ENCODE measurements around the gene AKR7A2. TPM values are rescaled to one million over a fixed set of nuclear protein-coding genes. Genes with fewer than 3 reads are reported as not detected.
"Not testable (repeated sequence)": the region's sequence is repeated elsewhere in the genome, so short reads cannot be mapped to it uniquely, and the experiment has no call there.

Gene AKR7A2
- total and polyA plus RNA-seq, 10 donors, result 14.6 to 68.4 (median 33.4) TPM

DNA sequence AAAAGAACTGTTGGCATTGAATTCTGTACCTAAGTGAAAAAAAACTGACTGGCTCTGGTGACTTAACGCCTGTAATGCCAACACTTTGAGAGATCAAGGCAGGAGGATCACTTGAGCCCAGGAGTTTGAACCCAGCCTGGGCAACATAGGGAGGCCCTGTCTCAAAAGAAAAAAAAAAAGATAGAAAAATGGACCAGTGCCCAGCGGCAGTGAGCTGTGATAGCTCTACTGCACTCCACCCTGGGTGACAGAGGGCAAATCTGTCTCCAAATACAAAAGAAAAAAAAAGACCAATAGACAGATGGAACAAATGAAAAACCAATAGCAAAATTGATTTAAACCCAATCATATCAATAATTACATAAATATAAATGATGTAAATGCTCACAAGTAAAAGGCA lies 22.7 kb downstream of the AKR7A2 start:
- H3K27ac ChIP-seq, result no peak overlapping the region
- no peak for DNase-seq
- H3K9me3 ChIP-seq, result peaks cover 0 to 23% (median 15%) of the 10 kb centered on the region in 8 donors
- TF ChIP-seq POLR2A (IDR thresholded peaks at IDR 0.05) (no peak), POLR2AphosphoS5 (IDR thresholded peaks at IDR 0.05) (no peak)
- TF ChIP-seq, protein P1, sequence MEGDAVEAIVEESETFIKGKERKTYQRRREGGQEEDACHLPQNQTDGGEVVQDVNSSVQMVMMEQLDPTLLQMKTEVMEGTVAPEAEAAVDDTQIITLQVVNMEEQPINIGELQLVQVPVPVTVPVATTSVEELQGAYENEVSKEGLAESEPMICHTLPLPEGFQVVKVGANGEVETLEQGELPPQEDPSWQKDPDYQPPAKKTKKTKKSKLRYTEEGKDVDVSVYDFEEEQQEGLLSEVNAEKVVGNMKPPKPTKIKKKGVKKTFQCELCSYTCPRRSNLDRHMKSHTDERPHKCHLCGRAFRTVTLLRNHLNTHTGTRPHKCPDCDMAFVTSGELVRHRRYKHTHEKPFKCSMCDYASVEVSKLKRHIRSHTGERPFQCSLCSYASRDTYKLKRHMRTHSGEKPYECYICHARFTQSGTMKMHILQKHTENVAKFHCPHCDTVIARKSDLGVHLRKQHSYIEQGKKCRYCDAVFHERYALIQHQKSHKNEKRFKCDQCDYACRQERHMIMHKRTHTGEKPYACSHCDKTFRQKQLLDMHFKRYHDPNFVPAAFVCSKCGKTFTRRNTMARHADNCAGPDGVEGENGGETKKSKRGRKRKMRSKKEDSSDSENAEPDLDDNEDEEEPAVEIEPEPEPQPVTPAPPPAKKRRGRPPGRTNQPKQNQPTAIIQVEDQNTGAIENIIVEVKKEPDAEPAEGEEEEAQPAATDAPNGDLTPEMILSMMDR (IDR thresholded peaks at IDR 0.05 in 8 of 11, conservative IDR thresholded peaks at IDR 0.05 in 3 of 11), result no peak
- H3K27me3 ChIP-seq (replicated peaks in 1 of 7), result peaks cover 0 to 16% (median 0%) of the 10 kb centered on the region in 7 donors
- H3K36me3 ChIP-seq, result peaks cover 0 to 11% (median 0%) of the 10 kb centered on the region in 6 donors
- peak overlapping the region in 6 of 8 donors; percentile 31 to 64 (median 40) for H3K4me3 ChIP-seq
- intact Hi-C loops (cut with DNase I; ENCODE audit: low total_unique reads), result no loop called here
- H3K4me1 ChIP-seq, result peaks cover 0 to 15% (median 4%) of the 10 kb centered on the region in 6 donors
- WGBS, 5 donors, result 54 to 76% (median 60%) methylated on average over 2 of the region's 2 CpGs

DNA sequence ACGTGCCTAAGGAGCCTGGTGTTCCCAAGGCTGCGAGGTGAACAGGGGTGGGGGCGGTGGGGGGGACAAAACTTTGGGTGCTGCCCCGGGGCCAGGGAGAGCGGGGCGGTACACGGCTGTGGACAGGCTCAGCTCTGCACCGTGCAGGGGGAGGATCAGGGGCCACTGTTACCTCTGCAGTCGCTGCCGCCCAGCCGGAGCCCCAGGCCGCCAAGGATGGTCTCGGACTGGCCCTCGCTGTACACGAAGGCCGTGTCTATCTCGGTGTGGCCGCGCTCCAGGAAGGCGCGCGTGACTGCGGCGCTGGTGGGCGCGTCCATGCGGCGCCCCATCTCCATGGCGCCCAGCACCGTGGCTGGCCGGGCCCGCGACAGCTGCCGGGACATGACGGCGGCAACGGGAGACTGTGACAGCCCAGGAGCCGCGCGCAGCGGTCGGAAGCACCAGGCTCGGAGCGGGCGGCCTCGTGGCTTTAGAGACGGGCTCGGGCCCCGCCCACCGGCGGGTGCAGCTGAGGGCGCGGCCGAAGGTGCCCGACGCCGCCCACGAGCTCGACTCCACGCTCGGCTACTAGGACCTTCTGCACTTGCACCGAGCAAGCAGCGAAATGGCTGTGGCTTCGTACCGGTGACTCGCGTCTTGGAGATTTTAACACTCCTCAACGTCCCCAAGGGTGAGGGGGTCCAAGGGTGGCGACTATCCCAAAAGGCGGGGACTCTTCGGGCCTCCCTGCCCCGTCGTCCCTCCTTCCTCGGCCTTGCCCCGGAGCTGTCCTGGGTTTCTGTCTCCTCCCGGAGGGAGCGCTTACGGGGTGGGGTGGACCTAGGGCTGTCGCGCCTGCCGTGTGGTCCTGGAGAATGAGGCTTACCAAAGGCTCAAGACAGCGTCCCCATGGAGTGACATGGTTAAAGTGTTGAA lies 23.4 kb downstream of the AKR7A2 start, which contains the start of gene AKR7A3:
Gene AKR7A3, minus strand, starts transcription at position 447 of the 918 bp plus-strand sequence. Its CDS starts 61 bp downstream, at position 386.
- TF ChIP-seq POLR2AphosphoS5 (IDR thresholded peaks at IDR 0.05), result peak in 1 of 3 donors; percentile 54
- H3K4me1 ChIP-seq, result peaks cover 0 to 15% (median 4%) of the 10 kb centered on the region in 6 donors
- intact Hi-C loops (cut with DNase I; ENCODE audit: low total_unique reads); H3K27ac ChIP-seq: not testable (repeated sequence)
- H3K36me3 ChIP-seq, result peaks cover 0 to 13% (median 0%) of the 10 kb centered on the region in 6 donors
- H3K9me3 ChIP-seq, result peaks cover 0 to 16% (median 8%) of the 10 kb centered on the region in 8 donors
- WGBS, 5 donors, result 15 to 43% (median 28%) methylated on average over 24 to 75 of the region's 82 CpGs
- peak; percentile 87 for DNase-seq
- peaks cover 0 to 16% (median 0%) of the 10 kb centered on the region in 7 donors for H3K27me3 ChIP-seq (replicated peaks in 1 of 7)
- H3K4me3 ChIP-seq, result peak within 1 kb of the TSS; percentile 25 to 64 (median 36)

DNA sequence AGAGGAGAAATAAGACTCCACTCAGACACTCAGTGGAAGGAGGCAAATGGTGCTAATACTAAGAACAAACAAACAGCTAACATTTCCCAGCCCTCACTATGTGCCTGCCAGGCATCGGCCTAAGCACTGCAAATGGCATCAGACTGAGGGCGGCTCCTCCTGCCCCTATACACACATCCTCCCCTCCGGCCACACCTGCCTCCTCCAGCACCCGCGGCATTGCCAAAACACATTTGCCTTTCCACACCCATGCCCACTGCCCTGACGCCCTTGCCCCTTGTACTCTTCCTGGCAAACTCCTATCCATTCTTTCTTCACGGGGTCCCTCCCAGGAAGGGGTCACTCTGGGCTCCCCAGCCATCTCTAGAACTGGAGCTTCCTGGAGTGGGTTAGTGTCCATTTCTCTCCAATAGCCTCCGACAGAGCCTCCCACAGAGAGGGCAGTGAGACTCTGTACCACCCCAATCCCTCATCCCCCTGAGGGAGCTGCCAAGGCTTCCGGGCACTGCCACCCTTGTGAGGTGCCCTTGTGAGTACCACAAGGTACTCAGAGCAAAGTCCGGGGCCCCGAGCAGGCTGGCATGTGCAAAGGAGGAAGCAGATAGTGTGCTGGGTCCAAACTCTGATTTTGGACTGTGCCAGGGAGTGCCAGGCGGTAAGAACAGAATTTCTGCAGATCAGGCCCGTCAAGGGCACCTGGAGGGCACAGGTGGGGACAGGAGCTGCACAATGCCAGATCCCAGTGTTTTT lies 24.3 kb downstream of the AKR7A2 start:
- Histone ChIP-seq H3K4me3 (no peak overlapping the region), H3K27ac (no peak overlapping the region), H3K9me3 (peaks cover 0 to 6% (median under 1%) of the 10 kb centered on the region in 8 donors), H3K4me1 (peaks cover 0 to 15% (median 4%) of the 10 kb centered on the region in 6 donors), H3K36me3 (peaks cover 0 to 17% (median 0%) of the 10 kb centered on the region in 6 donors), H3K27me3 (replicated peaks in 1 of 7) (peaks cover 0 to 16% (median 0%) of the 10 kb centered on the region in 7 donors)
- WGBS, 5 donors, result 93 to 96% (median 95%) methylated on average over 13 of the region's 13 CpGs
- intact Hi-C loops (cut with DNase I; ENCODE audit: low total_unique reads), result no loop called here
- DNase-seq, result no peak
- TF ChIP-seq POLR2A (IDR thresholded peaks at IDR 0.05) (no peak), POLR2AphosphoS5 (IDR thresholded peaks at IDR 0.05) (no peak)
- TF ChIP-seq, protein P1 (IDR thresholded peaks at IDR 0.05 in 8 of 11, conservative IDR thresholded peaks at IDR 0.05 in 3 of 11), result no peak

DNA sequence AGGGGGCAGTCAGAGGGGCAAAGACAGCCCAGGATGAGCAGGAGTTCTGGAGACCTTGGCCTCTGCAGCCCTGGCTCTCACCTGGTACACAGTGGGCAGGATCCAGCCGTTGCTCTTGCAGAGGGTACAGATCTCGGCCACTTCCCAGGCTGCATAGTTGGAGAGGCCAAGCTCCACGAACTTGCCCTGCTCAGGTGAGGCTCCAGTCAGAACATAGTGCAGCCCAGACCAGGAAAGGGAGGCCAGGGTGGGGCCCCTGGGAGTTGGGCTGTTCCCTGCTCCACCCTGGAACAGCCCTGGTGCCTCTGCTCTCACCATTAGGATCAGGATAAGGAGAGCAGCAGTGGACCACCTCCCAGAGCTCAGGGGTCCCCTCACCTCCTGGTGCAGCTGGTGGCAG lies 26.1 kb downstream of the AKR7A2 start:
- Histone ChIP-seq H3K27me3 (replicated peaks in 1 of 7) (peaks cover 0 to 16% (median 0%) of the 10 kb centered on the region in 7 donors), H3K36me3 (peaks cover 0 to 13% (median 0%) of the 10 kb centered on the region in 6 donors), H3K4me1 (peaks cover 0 to 15% (median 4%) of the 10 kb centered on the region in 6 donors)
- H3K9me3 ChIP-seq; H3K4me3 ChIP-seq; intact Hi-C loops (cut with DNase I; ENCODE audit: low total_unique reads); H3K27ac ChIP-seq; DNase-seq: not testable (repeated sequence)
- 77 to 88% (median 82%) methylated on average over 3 of the region's 3 CpGs; no CpG with 5 or more reads in 2 of the 5 donors for WGBS, 5 donors

DNA sequence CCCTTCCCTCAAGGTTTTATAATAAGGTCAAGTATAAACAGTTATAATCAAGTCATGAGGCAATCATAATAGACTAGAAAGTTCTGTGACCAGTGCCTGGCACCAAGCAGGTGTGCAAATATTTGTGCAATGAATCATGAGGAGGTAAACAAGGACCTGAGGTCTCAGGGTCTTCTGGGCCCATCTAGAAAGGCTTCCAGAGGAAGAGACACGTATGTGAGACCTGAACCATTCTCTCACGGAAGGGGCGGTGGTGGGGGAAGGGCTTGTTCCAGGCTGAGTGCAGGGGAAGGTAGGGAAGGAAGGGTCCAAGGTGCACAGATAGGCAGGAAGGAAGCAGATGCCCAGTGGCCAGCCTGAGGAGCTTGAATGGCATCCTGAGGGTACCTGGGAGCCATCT lies 26.6 kb downstream of the AKR7A2 start:
- H3K4me3 ChIP-seq; DNase-seq; H3K9me3 ChIP-seq; H3K27ac ChIP-seq; intact Hi-C loops (cut with DNase I; ENCODE audit: low total_unique reads): not testable (repeated sequence)
- H3K4me1 ChIP-seq, result peaks cover 0 to 15% (median 4%) of the 10 kb centered on the region in 6 donors
- WGBS, 5 donors, result 84 to 100% (median 93%) methylated on average over 3 of the region's 3 CpGs
- H3K27me3 ChIP-seq (replicated peaks in 1 of 7), result peaks cover 0 to 16% (median 0%) of the 10 kb centered on the region in 7 donors
- H3K36me3 ChIP-seq, result peaks cover 0 to 13% (median 0%) of the 10 kb centered on the region in 6 donors

All from spleen (tissue), 11 donors.